Erythroblast (primary cell): ENCODE results near the gene CHRNA3.
A peak's percentile ranks its signal among the peaks of the same experiment; 100 is the strongest.

Source experiments
- DNase-seq, 2 experiments: peaks; one replicate each; lab custom pipeline; 2025; lab: John Stamatoyannopoulos, UW
- GATA1 ChIP-seq: IDR thresholded peaks from 2 replicates; pipeline ENCODE4 v1.6.1; 2011; ENCODE audit warnings: low read depth, mild to moderate bottlenecking, control low read depth, low read length, moderate library complexity
- POLR2A ChIP-seq: IDR thresholded peaks from 2 replicates; pipeline ENCODE4 v1.6.1; 2011; ENCODE audit warnings: mild to moderate bottlenecking, low read length

Gene CHRNA3

DNA sequence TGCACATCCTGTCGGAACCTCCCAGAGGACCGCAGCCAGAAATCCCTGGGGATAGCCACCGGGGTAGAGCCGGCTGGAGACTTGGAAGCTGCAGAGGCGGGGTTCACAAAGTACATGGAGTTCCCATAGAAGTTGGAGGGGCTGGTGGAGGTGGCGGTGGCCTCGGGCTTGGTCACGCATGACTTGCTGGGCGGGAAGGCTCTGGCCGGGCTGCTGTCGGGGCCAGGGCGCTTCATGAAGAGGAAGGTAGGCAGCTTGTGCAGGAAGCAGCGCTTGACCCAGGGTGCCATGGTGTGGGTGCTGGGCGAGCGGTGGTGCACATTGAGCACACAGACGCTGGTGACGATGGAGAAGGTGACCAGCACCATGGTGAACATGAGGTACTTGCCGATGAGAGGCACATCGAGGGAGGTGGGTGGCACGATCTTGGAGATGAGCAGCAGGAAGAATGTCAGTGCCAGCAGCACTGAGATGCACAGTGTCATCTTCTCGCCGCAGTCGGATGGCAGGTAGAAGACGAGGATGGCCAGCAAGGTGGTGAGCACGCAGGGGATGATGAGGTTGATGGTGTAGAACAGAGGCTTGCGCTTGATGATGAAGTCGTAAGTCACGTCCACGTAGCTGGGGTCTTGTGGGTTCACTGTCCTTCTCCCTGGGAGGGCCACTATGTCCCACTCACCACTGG, 8.4 kb upstream of the CHRNA3 start:
- no peak for DNase-seq
- TF ChIP-seq GATA1 (no peak), POLR2A (no peak)

DNA sequence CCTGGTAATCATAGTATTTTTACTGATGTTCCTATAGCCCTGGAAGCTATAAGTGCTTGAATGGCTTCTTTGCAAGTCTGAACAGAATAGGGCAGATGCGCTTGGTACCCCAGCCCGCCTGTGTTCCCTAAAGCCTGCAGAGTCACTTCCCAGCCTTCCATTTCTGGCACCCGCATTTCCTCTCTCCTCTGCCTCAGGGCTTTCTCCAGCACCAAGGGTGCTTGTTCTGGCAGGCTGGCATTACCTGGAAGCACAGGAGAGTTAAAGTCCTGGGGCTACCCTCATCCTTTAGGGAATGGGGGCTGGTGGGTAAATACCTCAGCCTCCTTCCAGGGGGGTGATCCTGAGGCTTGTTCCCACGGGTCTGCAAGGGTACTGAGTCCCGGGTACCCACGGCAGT, 7.4 kb upstream of the CHRNA3 start:
- TF ChIP-seq POLR2A (no peak), GATA1 (no peak)
- no peak for DNase-seq

DNA sequence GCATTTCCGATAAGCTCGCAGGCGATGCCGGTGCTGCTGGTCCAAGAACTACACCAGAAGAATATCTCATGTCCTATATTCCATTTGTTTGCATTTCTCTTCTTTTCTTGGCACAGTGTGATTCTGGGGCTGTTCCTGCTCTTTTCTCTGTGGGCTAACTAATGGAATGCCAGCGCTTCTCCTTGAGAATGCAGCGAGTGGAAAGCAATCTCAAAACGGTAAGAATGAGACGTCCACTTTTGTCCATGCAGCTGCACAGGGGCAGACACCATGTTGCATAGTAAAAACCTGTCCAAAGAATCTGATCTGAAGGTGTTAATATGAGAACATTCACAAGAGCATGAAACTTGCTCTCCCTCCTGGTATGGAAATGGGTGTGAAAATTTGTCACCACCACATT, 6.6 kb upstream of the CHRNA3 start:
- TF ChIP-seq POLR2A = no peak
- no peak for TF ChIP-seq GATA1
- DNase-seq = no peak

DNA sequence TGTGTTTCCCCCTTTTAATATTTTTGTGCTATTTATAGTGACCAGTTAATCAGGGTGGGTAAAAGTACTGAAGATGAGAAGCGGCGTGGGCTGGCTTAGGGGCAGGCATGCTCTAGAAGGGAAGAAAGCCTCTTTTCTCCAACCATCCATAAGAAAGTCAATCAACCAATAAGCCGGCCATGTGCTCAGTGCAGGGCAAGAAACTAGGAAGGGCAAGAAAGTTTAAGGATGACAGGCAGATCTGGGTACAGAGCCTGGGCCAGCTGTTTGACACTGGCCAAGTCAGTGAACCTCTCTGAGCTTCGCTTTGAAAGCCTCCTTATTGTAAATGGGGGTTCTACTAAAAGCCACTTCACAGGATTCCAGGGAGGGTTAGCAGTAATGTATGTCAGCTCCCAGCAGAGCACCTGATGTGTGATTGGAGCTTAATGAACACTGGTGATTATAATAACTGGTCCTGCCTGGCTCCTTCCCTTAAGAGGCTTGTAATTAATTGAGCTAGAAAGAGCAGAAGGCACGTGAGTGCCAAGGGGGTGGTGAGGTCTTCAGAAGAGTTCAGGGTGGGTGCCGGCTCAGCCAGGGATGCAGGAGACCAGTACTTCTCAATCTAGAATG, 5.7 kb upstream of the CHRNA3 start:
- TF ChIP-seq GATA1 = no peak
- TF ChIP-seq POLR2A = no peak
- DNase-seq = no peak

DNA sequence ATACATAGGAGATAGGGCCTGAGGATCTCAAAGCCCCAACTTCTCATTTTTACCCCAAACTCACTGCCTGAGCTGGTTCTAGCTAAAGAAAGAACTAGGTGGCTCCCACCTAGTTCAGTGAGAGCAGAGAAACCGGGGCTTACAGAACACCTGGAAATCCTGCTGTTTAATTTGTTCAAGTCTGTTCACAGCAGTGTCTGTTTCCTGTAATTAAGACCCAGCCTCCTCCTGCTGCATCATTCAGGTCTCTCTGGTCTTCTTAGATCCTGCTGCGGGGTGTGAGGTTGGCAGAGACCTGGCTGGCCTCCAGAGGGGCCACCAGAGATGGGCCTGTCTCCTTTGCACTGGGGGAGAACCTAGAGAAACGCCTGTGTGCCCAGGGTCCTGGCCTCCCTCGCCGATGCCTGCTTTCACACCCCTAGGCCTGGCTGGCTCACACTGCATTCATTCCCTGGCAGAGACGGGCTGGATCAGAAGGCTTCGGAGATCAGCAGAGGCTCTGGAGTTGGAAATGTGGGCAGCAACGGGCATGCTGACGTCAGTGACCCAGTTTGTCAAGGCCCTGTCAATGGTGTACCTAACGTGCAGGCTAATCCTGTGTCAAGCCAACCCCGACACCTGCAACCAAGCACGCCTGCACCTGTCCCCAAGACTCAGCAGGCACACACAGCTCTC, 4.9 kb upstream of the CHRNA3 start:
- no peak for DNase-seq
- no peak for TF ChIP-seq GATA1
- TF ChIP-seq POLR2A = no peak

DNA sequence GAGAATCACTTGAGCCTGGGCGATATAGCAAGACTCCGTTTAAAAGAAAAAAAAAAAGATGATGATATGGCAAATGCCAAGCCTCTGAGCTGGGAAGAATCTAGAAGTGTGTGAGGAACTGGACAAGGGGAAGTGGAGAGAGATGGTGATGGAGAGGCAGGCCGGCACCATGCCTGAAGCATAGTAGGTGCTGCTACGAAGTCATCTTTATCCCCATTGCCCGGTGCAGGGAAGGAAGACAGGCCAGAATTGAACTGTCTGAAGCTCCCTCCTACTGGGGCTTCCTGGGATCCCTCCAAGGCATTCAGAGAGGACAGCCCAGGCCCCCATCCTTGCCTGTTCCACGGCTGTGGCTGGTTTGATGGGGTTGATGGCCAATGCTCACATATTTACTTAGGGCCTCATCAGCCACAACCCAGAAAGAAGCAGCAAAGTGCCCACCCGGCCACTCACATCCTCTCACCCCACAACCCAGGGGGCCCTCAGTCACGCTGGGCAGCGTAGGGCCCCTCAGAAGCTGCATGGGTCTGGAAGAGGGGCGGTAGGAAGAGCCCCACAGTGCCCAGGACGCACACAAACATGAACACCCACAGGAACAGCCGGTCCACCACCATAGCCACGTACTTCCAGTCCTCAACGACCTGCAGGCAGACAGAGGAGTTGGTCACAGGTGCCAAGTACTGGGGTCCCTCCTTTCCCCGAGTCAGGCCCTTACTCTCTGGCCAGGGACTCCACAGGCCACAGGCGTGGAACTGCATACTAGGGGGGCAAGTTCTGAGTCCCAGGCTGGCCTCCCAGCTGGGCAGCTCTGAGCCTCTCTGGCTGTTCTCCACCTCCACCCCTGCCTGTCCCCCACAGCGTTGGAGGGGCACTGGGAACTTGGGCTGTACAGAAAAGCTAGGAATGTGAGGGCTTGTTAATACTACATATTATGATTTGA, 4.1 kb upstream of the CHRNA3 start:
- DNase-seq = no peak
- TF ChIP-seq POLR2A (no peak), GATA1 (no peak)

DNA sequence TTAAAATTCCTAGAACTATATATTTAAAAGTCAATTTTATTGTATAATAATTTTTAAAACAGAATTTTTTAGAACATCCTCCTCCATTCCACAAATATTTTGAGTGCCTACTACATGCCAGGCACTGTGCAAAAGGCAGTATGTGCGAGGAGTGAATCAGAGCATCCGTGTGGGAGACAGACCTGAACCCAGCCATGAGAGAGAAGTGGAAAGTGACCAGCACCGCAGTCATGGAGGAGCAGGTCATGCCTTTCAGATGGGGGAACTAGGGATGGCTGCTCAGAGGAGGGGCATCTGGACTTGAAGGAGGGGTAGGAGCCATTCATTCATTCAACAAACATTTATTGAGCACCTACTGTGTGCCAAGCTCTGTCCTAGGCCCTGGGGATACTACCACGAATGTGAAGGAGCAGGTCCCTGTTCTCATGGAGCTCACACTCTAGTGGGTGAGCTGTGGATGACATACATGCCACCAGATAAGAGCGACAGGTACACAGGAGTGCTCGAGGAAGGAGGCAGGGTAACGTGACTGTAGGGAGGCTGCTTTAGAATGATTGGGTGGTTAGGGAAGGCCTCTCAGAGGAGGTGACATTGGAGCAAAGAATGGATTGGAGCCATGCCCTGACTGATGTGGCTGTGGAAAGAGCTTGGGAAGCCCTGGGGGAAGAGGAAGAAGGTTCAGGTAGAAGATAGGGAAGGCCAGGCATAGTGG, 3.1 kb upstream of the CHRNA3 start:
- DNase-seq = no peak
- TF ChIP-seq POLR2A (no peak), GATA1 (no peak)

DNA sequence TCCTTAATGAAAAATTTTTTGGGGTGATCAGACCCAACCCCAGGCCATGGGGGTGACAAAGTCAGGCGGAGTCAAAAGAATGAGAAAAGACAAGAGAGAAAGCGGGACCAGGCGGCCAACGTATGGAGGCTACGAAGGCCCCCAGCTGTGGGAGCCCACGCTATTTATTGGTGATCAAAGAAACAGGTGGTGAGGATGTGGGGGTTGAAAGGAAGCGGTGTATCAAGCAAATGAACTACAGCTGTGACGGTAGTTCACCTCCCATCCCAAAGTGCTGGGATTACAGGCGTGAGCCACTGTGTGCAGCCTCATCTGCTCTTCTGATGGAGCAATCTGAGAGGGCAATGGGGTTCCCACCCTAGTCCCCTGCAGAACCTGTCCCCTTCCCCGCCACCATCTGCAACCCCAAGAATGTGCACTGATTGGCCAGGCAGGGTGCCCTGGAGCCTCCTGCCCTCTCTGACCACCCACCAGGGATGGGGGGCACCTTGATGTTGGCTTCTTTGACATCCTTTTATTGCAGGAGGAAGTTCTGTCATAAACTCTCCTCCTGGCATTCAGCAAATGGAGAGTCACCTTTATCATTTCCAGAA, 1.1 kb upstream of the CHRNA3 start:
- TF ChIP-seq GATA1 = no peak
- no peak for TF ChIP-seq POLR2A
- DNase-seq = no peak

DNA sequence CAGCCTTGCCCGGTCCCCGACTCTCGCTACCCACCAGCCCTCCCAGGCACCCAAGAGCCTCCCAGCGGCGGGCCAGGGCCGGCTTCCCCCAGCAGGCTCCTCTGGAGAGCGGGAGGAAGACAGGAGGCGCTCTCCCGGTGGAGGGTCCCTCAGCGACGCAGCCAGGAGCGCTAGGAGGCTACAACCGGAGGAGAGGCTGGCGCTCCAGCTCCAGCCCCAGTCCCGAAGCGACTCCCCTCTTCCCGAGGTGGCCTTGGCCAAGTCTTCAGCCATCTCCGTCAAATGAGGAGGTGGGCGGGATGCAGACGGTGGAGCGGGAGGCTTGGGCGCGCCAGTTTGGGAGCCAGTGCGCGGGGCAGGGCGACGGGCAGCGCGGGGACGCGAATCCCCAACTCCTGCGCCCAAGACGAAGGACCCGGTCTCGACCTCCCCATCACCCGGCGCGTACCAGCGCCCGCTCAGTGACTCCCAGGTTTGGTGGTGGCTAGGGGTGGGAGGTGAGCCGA, 722 bp downstream of the CHRNA3 start:
- no peak for DNase-seq
- TF ChIP-seq POLR2A = no peak
- no peak for TF ChIP-seq GATA1

DNA sequence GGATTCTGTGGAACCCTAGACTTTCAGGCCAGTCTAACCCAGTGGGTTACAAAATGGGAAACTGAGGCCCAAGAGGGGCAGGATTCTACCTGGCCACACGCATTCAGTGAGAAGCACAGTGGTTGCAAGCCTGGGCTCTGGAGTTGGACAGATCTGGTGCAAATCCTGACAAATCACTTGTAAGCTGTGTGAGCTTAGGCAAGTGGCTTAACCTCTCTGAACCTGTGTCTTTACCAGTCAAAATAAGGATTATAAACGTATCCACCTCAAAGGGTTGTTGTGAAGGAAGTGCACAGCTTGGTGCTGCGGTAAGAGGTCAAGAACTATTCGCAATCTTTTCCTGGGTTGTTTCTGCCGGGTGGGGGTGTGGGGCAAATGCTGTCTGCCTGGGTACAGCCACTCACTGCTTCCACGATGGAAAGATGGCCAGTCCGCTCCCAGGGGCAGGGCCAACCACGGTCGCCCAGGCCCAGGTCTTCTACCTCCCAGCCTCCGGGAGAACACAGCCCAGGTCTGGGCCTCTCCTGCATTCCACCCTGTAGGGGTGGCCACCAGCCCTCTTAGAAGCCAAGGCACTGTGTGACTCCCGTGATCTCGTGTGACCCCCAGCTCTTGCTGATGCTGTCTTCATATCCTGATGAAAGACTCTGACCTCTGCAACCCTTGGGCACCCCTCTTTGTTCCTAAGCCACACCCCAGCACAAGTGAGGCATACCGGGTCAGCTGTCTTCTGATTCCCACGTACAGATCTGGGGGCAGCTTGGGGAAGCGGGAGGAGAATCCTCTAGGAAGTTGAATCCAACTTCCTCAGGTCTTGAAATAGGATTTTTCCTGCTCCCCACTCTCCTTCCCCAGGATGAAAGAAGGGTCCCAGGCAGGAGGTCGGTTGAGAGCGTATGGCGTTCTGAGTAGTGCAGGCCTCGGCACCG, 1.5 kb downstream of the CHRNA3 start:
- no peak for TF ChIP-seq POLR2A
- no peak for DNase-seq

DNA sequence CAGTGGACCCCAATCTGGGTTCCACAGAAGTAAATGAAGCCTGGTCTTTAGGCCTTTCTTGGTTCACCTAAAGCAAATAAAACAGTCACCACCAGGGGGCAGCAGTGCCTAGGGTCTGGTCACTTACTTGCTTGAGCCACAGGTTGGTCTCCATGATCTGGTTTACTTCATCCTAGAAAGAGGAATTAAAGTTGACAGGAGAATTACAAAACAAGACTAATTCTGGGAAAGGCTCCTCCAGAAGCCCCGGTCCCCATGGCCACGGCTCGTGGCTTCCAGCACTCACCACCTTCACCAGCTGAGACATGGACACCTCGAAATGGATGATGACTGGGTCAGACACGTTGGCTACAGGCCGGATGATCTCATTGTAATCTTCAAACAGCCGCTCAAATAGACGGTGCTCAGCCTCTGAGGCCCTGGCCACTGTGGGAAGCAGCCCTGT, 2.3 kb downstream of the CHRNA3 start:
- TF ChIP-seq GATA1 (no peak), POLR2A (no peak)
- DNase-seq = peak; percentile 73 to 87
